HG03159 (cell line): ENCODE data around the gene C10orf67.
"Not testable (repeated sequence)": the region's sequence is repeated elsewhere in the genome, so short reads cannot be mapped to it uniquely, and the experiment has no call there.

Experiments
- ATAC-seq: cut with Tn5 transposase; IDR thresholded peaks from one replicate; pipeline ENCODE4 v1.9.1; 2021; ENCODE audit warnings: mild to moderate bottlenecking, moderate library complexity; ENCODE audit not compliant: unreplicated experiment

C10orf67 gene

DNA sequence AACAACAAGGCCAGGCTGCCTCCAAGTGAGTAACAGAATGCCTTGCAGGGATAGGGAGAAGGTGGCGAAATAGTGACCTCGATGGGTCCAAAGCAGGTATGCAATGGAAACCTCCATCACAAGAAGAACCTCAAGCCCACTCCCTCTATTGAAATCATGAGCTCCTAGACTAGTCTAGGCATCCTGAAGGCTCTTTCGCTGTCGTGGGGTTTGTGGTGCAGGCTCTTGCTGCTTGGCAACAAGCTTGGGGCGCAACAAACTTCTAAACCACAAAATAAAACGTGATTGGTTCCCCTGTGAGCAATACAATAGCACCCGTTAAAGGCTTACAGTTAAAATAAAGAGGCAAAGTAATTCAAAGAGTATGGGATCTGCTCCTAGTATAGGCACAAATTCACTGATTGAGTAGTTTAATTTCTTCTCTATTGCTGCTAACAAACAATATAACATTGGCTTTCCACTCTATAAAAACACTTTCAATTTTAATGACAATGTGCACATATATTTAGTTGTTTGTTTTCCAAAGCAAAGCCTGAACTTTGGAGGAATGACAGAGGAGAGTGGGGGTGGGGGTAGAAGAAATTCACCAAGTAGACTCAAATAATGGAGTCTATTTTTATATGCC, 64.1 kb downstream of the C10orf67 start:
- no peak for ATAC-seq

DNA sequence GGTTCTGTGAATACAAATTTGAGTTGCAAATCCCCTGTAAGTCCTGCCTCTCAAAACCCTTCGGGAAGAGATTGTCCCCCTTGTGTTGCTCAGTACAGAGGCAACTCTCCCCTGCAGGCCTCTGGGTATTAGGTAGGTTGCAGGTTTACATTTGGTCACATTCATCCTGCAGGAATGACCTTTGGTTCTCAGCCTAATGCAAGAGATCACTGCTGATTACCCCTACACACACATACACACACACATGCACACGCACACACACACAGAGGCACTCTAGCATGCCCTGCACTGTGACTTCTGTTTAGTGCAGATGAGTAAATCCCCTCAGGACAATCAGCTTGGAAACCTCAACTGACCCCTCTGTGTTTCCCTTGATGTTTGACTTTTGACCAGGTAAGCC, 69.2 kb downstream of the C10orf67 start:
- ATAC-seq, result no peak

DNA sequence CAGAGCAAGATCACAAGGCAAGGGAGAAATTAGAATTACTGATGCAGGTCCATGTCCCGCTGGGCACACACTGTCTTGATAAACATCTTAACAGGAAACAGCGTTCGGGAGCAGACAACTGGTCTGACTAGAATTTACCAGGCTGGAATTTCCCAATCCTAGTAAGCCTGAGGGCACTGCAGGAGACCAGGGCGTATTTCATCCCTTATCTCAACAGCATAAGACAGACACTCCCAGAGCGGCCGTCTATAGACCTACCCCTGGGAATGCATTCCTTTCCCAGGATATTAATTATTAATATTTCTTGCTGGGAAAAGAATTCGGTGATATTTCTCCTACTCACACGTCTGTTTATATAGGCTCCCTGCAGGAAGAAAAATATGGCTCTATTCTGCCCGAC, 70.4 kb downstream of the C10orf67 start:
- not testable (repeated sequence) for ATAC-seq

GRCh38 chr10:23270531-23270930, 74.1 kb downstream of the C10orf67 start:
- ATAC-seq, result no peak

- no peak for ATAC-seq
Observed at GRCh38 chr10:23263441-23264164, 81.0 kb downstream of the C10orf67 start.

DNA sequence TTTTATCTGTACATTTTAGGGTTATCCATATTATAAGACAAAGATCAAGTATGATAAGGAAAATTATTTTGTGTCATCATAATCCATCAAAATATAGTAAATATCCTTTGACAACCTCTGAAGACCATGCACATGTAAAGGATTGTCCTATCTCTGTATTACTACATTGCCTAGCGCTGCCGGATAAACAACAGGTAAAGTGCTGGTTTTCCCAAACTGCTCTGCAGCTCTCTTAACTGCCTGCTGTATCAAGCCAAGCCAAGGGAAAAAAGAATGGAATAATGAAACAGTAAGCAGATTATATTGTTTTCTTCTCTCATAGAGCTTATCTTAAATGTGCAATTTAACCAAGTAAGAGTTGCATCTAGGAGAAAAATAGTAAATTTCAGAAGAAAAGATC, 81.7 kb downstream of the C10orf67 start:
- no peak for ATAC-seq

GRCh38 chr10:23258516-23258915, 86.1 kb downstream of the C10orf67 start:
- ATAC-seq, result no peak

GRCh38 chr10:23253780-23254179, 90.8 kb downstream of the C10orf67 start:
- ATAC-seq, result no peak

DNA sequence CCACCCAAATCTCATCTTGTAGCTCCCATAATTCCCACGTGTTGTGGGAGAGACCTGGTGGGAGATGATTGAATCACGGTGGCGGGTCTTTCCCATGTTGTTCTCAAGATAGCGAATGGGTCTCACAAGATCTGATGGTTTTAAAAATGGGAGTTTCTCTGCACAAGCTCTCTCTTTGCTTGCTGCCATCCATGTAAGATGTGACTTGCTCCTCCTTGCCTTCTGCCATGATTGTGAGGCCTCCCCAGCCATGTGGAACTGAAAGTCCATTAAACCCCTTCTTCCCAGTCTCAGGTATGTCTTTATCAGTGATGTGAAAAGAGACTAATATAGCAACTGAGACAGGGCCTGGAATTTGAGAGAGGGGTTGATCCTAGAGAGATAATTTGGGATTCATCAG, 91.7 kb downstream of the C10orf67 start:
- ATAC-seq, result not testable (repeated sequence)

DNA sequence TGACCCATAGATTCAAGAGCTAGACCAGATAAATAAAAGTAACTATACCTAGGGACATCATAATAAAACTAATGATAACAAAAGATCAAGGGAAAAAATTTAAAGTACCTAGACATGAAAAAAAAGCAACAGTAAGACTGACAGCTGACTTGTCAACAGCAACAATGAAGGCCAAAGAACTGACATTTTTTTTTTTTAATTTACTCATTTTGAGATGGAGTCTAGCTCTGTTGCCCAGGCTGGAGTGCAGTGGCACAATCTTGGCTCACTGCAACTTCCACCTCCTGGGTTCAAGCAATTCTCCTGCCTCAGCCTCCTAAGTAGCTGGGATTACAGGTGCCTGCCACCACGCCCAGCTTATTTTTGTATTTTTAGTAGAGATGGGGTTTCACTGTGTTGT, 102.8 kb downstream of the C10orf67 start:
- not testable (repeated sequence) for ATAC-seq

DNA sequence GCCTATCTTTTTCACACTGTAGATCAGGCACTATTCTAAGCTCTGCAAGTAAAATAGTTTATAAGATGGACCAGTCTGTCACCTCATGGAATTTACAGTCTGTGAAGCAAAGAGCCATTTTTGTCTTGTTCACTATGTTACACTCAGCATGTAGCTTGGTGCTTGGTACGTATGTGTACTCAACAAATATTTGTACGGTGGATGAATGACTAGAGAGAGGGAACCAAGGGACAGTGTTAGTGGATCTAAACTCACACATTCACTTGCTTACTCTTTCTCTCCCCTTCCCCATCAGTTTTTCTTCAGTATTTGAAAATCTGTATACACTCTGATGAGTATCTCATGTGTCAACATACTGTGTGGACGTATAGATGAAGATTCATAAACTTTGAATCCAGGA, 106.6 kb downstream of the C10orf67 start:
- no peak for ATAC-seq

DNA sequence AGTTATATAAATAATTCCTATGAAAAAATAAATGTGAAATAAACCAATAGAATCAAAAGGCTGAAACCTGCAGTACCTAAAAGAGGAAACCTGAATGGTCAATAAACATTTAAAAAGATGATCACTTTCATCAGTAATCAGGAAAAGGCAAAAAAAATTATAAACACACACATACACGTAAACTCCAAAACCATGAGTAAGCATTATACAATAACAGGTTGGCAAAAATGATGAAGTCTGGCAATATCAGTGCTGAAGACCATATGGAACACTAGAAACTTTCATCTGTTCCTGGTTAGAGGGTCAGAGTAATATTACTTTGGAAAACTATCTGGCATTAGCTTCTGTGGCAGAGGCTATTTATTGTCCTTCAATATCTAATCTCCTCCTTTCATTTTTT, 114.0 kb downstream of the C10orf67 start:
- no peak for ATAC-seq

- ATAC-seq, result no peak
Observed at GRCh38 chr10:23217471-23217870, 127.1 kb downstream of the C10orf67 start.

DNA sequence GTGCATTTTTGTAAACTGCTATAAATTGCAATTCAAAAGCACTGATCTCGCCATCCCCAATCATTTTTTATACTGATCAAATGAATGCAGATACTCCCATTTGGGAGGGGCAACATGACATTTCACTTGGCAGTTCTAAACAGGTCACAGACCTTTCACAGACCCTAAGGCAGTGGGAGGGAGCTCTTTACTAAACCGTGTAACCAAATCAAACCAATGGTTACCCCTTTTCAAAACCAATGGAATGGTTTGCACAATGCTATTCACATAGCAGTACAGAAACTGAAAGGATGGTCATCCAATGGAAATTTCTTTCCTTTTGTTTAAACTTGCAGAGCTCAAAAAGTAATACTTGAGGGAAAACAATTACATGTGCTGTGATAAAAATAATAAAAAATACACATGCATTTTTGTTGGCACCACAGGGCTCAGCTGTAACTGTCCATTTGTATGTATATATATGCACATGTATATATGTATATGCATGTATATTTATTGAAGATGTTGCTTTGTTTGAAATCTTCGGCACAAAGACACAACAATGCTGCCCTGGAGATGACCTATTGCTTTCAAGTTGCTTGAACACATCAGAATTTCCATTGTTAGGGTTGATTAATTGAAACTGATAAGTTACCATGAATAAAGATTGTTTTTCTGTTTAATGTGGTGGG, 138.5 kb downstream of the C10orf67 start:
- ATAC-seq, result no peak

GRCh38 chr10:23204773-23205172, 139.8 kb downstream of the C10orf67 start:
- no peak for ATAC-seq

GRCh38 chr10:23203369-23204325, 140.9 kb downstream of the C10orf67 start:
- ATAC-seq, result no peak

DNA sequence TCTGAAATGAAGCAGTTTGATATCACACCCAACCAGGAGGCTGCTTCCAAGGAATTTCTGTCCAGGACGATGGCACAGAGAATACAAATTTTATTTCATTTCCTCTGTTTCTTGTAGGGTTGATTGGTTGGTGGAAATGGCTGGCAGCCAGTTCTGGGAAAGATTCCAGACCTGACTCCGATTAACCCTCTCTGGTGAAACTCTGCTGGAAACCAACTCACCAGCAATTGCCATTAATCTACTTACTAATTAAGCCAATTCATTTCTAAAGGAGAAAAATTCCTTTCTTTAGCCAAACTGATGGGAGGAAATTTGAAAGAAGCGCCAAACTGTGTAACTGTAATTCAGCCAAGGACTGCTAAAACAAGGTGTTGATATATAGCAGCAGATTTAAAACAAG, 141.8 kb downstream of the C10orf67 start:
- no peak for ATAC-seq

DNA sequence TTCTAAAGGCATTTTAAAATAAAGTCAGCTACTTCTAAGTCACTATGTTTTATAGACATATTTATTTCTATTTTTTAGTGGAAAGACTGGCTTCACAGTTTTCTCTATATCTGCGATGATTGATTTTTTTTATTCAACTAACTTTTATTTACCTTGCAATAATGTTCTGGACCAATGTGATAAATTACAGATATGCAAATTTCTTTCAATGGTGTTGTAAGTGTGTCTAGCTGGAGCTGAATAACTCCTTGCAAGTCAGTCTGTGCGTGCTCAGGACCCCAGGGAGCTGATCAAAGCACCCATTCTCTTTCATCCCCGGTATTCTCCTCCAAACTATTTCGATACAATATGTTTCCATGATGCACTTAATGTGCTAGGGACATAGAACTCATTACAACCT, 142.8 kb downstream of the C10orf67 start:
- ATAC-seq, result no peak

GRCh38 chr10:23200997-23201652, 143.5 kb downstream of the C10orf67 start:
- no peak for ATAC-seq

DNA sequence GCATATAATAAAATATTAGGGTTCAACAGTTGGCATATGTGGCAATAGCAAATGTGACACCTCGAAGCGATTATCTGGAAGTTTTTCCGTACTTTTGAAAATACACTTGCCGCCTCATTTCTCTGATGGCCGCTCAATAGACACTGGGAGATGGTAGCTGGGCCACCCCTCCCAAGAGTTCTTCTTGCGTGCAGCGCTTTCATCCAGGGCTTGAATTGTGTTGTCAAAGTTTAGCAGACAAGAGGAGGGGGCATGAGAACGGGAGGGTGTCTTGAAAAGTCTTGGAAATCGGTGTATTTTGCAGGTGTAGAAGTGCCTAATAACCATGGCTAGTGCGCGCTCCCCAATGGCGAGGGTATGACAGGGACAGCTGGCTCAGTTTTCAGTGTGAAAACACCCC, 144.0 kb downstream of the C10orf67 start:
- no peak for ATAC-seq
